Fibroblast of lung (primary cell): ENCODE data around the gene ABCC5.

Experiments used
- EZH2 ChIP-seq: IDR thresholded peaks from 2 replicates; pipeline ENCODE4 v1.5.1; 2012; ENCODE audit warnings: low read length, control low read depth, mild to moderate bottlenecking; ENCODE audit errors: missing control alignments
- TF ChIP-seq, protein P1 (sequence below), 2 donors: IDR thresholded peaks in 1 of 2; conservative IDR thresholded peaks in 1 of 2; 1 replicate in 1 of 2; 2 replicates in 1 of 2; pipeline ENCODE4 v1.5.1; 2011 to 2012; ENCODE audit warnings: low read length in 2 of 2, control low read depth in 1 of 2, inconsistent platforms in 1 of 2, low read depth in 1 of 2, mild to moderate bottlenecking in 1 of 2

DNA sequence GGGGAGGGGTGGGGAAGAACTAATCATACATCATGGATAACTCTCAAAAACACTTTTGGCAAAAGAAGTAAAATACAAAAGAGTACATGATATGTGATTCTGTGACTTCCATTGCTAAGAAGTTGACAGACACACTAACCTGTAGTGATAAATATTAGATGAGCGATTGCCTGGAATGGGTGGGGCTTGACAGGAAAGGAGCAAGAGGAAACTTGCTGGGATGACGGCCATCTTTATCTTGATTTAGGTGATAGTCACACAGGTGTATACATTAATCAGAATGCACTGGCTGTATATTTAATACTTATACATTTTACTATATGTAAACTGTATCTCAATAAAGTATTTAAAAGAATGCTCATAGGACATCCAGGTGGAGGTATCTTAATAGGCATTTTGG lies 146.1 kb downstream of the ABCC5 start:
- TF ChIP-seq EZH2, result no peak
- TF ChIP-seq, protein P1, sequence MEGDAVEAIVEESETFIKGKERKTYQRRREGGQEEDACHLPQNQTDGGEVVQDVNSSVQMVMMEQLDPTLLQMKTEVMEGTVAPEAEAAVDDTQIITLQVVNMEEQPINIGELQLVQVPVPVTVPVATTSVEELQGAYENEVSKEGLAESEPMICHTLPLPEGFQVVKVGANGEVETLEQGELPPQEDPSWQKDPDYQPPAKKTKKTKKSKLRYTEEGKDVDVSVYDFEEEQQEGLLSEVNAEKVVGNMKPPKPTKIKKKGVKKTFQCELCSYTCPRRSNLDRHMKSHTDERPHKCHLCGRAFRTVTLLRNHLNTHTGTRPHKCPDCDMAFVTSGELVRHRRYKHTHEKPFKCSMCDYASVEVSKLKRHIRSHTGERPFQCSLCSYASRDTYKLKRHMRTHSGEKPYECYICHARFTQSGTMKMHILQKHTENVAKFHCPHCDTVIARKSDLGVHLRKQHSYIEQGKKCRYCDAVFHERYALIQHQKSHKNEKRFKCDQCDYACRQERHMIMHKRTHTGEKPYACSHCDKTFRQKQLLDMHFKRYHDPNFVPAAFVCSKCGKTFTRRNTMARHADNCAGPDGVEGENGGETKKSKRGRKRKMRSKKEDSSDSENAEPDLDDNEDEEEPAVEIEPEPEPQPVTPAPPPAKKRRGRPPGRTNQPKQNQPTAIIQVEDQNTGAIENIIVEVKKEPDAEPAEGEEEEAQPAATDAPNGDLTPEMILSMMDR (conservative IDR thresholded peaks at IDR 0.05 in 1 of 2, IDR thresholded peaks at IDR 0.05 in 1 of 2; ENCODE audit: low read depth in 1 of 2, low read length in 2 of 2), result no peak
